HG03575 (cell line): Measurements from ENCODE around the gene RNPEP.
"Not testable (repeated sequence)": the region's sequence is repeated elsewhere in the genome, so short reads cannot be mapped to it uniquely, and the experiment has no call there.

Experiments
- ATAC-seq: cut with Tn5 transposase; IDR thresholded peaks from one replicate; pipeline ENCODE4 v1.9.1; 2021; ENCODE audit not compliant: unreplicated experiment, insufficient number of reproducible peaks, low FRiP score; ENCODE audit errors: extremely low read depth

Gene RNPEP

DNA sequence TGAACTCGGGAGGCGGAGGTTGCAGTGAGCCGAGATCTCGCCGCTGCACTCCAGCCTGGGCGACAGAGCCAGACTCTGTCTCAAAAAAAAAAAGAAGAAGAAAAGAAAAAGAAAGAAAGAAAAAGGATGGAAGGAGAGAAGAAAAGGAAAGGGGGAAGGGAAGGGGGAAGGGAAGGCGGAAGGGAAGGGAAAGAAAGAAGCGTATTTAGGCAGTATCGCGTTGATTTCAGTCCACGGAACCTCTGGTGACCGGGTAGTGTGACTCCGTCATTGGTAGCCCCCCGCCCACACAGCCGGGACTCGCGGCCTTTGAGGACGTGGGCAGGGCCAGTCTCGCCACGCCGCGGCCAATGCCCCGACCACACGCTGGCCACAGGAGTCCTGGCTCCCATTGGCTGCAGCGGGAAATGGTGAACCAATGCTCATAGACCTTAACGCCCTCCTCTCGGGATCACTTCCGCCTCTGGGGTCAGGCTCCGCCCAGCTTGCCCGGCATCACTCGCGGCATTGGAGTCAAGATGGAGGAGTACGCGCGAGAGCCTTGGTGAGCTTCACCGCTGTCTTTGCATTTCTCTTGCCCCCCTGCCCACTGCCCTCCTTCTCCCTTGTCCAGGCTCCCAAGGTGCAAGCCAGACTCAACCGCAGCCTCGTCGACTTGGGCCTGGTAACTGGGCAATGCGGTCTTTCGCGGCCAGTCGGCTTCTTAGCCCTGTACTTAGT is 27.3 kb upstream of the RNPEP start, which contains the start of gene TIMM17A:
Gene TIMM17A (plus strand): TSS at position 495 of the 720 bp plus-strand sequence. CDS start 24 bp downstream, at position 519.
- peak; percentile 86 for ATAC-seq

DNA sequence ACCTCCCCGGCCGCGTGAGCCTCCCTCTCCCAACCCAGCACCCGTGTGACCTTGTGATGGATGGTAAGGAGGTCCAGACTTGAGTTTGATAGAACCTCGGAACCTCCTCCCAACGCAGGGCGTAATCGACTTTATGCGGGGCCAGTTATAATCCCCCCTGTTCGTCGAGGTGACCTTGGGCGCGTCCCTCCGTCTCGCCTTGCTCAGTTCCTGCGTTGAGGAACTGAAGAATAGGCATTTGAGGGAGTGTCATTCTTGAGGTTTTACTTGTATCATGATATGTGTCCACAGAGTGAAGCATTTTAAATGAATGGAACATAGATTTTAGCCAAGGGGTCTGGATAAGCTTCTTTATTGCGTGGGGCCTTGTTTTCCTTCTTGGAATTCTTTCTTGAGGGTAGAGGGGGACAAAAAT is 26.7 kb upstream of the RNPEP start:
- ATAC-seq: no peak

DNA sequence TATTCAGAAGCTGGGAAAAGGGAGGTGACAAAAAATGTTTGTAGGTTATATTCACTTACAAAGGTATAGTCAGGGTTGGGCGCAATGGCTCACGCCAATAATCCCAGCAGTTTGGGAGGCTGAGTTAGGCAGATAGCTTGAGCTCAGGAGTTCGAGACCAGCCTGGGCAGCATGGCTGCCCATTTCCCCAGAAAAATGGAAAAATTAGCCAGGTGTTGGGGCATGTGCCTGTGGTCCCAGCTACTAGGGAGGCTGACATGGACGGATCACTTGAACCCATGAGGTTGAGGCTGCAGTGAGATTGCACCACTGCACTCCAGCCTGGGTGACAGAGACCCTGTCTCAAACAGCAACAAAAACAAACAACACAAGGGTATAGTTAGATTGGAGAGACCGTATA is 24.1 kb upstream of the RNPEP start:
- no peak for ATAC-seq

DNA sequence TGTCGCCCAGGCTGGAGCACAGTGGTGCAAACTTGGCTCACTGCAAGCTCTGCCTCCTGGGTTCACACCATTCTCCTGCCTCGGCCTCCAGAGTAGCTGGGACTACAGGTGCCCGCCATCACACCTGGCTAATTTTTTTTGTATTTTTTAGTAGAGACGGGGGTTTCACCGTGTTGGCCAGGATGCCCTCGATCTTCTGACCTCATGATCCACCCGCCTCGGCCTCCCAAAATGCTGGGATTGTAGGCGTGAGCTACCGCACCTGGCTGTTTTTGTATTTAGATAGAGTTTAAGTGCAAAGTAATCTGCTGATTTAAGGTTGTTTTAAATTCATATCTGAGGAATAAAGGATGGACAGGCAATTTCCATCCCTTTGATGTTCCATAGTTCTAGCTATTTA is 20.1 kb upstream of the RNPEP start:
- ATAC-seq: not testable (repeated sequence)

DNA sequence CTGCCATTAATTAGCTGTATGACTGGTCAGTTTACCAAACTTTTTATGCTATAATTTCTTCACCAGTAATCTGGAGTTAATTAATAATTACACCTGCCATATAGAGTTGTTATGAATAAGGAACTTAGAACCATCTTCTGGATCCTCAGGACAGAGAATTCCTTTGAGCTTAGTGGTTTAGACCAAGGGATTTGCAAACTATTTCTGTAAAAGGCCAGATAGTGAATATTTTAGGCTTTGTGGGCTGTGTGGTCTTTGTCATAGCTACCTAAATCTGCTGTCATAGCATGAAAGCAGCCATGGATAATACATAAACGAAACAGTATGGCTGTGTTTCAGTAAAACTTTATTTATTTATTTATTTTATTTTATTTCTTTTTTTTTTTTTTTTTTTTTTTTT is 18.2 kb upstream of the RNPEP start:
- no peak for ATAC-seq

DNA sequence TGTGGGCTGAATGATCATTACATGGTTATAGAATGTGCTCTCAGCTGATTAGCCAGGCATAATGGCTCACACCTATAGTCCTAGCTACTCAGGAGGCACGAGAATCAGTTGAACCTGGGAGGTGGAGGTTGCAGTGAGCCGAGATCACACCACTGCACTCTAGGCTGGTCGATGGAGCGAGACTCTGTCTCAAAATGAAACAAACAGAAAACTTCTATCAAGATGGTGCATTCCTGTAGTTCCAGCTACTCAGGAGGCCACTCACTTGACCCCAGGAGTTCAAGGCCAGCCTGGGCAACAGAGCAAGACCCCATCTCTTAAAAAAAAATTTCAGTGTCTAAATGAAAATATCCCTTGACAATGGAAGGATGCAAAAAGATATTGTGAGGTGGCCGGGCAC is 16.3 kb upstream of the RNPEP start:
- no peak for ATAC-seq

DNA sequence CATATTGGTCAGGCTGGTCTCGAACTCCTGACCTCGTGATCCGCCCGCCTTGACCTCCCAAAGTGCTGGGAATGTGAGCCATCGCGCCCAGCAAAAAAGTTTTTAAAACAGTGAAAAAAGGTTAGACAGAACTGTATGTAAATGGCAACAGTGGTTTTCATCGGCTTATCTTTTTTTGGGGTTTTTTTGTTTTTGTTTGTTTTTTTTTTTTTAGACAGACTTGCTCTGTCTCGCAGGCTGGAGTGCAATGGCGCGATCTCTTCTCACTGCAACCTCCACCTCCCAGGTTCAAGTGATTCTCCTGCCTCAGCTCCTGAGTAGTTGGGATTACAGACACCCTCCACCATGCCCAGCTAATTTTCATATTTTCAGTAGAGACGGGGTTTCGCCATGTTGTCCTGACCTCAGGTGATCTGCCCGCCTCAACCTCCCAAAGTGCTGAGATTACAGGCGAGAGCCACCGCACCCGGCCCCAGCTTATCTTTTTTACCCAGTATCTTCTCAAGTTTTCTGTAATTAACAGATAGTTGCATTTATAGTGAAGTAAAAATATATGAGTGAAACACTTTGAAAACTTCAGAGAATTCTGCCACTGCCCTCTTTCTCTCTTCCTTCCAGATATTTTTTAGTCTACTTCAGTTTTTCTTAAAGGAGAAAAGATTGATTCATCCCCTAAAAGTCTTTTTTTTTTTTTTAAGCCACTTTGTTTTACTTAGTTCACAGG is 14.1 kb upstream of the RNPEP start:
- ATAC-seq: no peak

DNA sequence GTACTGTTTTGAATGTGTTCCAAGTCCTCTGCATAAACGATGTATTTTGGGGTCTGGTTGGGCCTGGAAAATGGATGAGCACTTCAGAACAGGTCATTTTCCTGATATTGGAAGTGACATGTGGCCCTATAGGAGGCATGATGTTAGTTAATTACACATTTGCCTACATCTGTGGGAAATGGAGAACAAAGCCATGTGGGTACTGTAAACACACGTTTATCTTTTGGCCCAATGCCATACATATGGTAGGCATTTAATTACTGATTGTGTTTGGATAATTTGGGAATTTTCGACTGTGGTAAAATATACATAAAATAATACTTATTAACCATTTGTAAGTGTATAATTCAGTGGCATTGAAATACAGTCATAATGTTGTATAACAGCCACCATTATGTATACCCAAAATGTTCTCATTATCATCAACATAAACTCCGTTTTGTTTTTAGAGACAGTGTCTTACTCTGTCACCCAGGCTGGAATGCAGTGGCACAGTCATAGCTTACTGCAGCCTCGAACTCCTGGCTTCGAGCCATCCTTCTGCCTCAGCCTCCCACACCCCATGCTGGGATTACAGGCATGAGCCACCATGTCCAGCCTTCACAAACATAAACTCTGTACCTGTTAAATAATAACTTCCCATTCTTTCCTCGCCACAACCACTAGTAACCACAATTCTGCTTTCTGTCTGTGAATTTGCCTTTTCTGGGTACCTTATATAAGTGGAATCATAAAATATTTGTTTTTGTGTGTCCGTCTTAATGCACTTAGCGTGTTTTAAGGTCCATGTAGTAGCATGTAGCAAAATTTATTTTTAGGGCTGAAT is 11.9 kb upstream of the RNPEP start:
- no peak for ATAC-seq

DNA sequence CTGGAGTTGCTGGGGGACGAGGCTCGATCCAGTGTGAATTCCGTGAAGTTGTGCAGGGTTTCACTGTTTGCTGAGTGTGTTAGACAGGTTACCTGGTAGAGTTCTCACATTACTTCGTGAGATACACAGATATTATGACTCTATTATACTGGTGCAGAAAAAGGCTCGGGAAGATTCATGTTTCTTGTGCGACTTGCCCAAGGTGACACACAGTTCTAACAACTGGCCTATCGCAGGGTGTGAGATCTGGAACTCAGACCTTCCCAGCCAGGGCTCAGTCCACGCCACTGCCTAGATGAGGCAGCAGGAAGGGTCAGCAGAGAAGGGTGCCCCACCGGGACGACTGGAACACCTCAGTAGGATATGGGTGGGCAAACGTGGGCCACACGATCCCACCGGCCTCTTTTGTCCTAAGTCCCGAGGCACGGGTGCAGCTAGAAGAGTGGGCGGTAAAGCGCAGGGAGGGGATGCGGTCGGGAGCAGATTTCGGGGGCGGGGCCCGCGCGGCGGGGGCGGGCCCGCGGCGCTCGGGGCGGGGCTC is 296 bp upstream of the RNPEP start:
- no peak for ATAC-seq

DNA sequence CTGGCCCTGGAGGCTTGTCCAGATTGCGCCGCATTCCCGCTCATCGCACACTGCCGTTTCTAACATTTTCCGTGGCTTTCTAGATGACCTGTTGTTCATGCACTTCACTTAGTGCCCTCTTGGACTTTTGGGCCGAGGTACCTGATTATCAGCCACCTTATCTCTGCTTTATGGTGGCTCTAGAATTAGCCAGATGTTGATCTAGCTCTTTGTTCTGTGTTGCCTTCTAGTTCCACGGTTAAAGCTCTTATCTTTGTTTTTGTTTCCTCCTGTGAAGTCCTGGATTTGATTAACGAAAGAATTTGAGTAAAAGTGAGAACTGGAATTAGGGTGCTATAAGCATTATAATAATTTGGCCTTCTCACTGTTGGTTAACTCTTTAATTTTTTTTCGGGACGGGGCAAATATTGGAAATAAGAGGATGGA is 945 bp downstream of the RNPEP start:
- no peak for ATAC-seq

DNA sequence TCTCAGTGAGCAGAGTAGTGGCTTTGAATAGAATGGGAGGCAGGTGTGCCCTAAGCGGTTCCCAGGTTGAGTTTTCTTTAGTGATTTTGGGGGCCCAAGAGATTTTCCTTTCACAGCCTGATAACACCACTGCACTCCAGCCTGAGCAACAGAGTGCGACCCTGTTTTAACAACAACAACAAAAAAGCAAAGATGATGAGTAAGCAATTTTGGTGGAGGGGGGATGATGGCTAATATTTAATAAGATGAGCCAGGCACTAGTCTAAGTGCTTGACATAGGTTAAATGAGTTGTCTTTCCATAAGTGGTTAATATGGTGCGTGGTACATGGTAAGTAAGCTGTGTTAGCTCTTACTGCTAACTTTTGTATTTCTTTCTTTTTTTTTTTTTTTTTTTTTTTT is 2.0 kb downstream of the RNPEP start:
- no peak for ATAC-seq

DNA sequence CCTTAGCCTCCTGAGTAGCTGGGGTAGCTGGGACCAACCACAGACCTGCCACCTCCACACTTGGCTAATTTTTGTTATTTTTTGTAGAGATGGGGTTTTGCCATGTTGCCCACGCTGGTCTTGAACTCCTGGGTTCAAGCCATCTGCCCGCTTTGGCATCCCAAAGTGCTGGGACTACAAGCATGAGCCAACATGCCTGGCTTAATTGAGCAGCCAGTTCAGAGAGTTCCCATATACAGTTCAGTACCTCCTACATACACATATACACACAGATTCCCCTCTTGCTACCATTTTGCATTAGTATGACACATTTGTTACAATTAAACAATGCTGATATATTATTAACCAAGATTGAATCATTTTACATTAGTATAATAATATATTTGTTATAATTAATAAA is 2.9 kb downstream of the RNPEP start:
- no peak for ATAC-seq

DNA sequence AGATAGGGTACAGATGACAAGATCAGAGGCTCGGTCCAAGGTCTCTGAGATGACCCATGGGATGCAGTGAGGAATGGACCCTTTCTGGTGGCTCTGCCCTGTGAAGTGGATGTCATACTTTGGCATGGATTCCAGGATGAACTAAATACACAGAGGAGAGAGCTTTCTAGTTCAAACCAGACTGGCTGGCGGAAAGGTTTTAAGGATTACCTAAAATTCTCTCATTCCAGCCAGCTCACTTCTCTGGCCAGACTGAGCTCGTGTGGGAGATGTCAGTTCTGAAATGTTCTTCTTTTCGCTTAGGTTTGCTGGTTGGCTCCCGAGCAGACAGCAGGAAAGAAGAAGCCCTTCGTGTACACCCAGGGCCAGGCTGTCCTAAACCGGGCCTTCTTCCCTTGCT is 6.2 kb downstream of the RNPEP start:
- no peak for ATAC-seq

DNA sequence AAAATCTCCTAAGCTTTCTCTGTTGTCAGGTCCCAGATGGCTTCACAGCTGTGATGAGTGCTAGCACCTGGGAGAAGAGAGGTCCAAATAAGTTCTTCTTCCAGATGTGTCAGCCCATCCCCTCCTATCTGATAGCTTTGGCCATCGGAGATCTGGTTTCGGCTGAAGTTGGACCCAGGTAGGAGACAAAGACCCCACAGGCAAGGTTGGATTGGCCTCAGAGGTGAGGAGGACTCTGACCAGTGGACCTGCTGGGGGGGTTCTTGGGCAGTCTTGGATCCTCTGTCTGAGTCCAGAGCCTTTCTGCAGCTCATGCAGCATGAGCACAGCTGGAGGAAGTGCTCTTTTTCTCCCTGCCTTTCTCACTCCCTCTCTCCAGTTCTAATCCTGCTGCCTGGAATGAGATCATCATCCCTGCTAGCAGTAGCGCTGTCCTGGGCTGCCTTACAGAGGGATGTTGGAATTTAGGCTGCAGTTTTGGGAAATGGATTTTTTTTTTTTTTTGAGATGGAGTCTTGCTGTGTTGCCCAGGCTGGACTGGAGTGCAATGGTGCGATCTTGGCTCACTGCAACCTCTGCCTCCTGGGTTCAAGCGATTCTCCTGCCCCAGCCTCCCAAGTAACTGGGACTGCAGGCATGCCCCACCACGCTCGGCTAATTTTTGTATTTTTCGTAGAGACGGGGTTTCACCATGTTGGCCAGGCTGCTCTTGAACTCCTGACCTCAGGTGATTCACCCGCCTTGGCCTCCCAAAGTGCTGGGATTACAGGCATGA is 7.1 kb downstream of the RNPEP start:
- ATAC-seq: no peak

DNA sequence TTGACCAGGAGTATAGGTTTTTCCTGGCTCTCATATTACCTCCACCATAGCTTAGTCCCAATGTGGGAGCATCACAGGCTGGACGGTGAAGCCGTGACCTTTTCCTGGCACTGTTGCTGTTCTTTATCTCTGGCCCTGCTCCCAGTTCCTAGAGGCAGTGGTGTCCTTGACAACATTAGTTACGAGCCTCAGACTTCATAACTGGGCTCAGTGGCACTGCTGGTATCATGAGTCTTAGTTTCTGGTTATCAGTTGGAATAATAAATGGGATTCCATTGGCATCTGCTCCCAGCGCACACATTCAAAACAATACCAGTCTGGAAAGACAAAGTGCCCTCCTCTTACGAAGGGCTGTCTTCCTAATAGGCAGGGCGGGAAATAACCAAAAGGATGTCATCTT is 8.0 kb downstream of the RNPEP start:
- no peak for ATAC-seq

DNA sequence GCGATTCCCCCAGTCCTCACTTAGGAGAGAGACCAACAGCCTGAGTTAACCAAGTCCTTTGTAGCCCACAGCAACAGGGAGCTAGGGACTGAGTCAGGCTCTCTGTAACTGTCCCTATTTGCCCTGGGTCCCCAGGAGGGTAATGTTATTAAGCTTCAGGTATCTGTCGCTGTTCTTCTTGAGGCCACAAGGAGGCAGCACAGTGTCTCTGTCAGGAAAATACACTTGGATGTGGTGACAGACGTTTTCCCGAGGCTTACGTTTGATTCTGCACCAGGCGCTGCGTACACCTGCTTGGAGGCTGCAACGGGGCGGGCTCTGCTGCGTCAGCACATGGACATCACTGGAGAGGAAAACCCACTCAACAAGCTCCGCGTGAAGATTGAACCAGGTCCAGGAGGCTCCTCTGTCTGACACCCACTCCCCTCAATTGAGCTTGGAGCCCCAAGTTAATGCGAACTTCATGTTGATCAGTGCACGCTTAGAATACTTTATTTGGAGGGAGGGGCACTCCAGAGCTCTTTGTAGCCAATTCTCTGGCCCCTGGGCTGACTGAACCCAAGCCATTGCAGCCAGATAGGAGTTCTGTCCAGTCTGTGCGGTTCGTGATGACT is 17.3 kb downstream of the RNPEP start:
- no peak for ATAC-seq

DNA sequence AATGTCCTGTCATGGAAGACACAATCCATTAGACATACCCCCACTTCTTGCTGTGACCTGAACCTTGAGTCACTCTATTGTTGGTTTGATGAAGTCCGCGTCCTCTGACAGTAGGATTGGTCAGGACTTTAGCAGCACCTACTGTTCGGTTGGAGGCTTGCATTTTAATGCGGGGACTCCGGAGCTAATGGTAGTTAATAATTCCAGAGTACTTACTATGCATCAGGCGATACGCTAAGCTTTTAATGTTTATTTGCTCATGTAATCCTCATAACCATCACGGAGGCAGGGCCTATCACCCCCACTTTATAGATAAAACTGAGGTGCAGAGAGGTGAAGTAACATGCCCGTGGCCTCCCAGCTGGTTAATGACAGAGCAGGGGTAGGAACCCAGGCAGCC is 20.1 kb downstream of the RNPEP start:
- no peak for ATAC-seq

DNA sequence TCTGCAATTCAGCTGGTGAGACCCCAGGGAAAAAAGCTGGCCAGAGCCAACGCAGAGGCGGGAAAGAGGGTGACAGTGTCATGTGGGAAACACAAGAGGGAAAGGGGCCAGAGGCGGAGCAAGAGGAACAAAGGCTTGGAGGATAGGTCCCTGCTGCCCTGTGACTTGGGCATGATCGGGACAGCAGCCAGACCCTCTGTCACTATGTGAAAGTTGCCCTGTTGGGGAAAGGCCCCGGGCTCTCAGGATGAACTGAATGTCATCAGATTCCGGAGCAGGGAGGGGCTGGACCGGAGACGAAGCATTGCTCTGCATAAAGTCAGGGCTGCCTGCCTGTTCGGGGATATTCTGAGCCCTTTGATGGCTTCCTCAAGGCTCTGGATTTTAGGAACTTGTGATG is 22.3 kb downstream of the RNPEP start:
- no peak for ATAC-seq
